Thoracic aorta (tissue), 2 donors: ENCODE measurements around the gene CNGB1. TPM values are rescaled to one million over a fixed set of nuclear protein-coding genes. Genes with fewer than 3 reads are reported as not detected.
"Not testable (repeated sequence)": the region's sequence is repeated elsewhere in the genome, so short reads cannot be mapped to it uniquely, and the experiment has no call there.

Source experiments
- ATAC-seq: fragments of 150-250 bp; one replicate; pipeline ENCODE4 v1.8.0; 2017; ENCODE audit warnings: low read depth; ENCODE audit not compliant: insufficient number of reproducible peaks, low FRiP score
- DNase-seq: peaks from one replicate; pipeline ENCODE4 v3.0.0-alpha.2; 2020; ENCODE audit warnings: low spot score
- H3K27ac ChIP-seq, 2 donors: fragments of 200-600 bp; sonication (generic); 1 replicate in 1 of 2; 2 replicates in 1 of 2; pipeline ENCODE4 v1.5.1; 2016; ENCODE audit warnings: mild to moderate bottlenecking in 2 of 2, moderate library complexity in 2 of 2
- H3K27me3 ChIP-seq: fragments of 200-600 bp; sonication (generic); replicated peaks from 2 replicates; pipeline ENCODE4 v1.6.0; 2016; ENCODE audit warnings: mild to moderate bottlenecking; ENCODE audit not compliant: insufficient read depth
- H3K36me3 ChIP-seq: fragments of 200-600 bp; sonication (generic); one replicate; pipeline ENCODE4 v1.5.1; 2016
- H3K4me1 ChIP-seq, 2 donors: fragments of 200-600 bp; sonication (generic); 1 replicate in 1 of 2; 2 replicates in 1 of 2; pipeline versions ENCODE4 v1.5.1 to v1.6.0; 2016; ENCODE audit warnings: low read depth in 2 of 2, mild to moderate bottlenecking in 1 of 2; ENCODE audit not compliant: control insufficient read depth in 1 of 2
- H3K4me3 ChIP-seq: fragments of 200-600 bp; sonication (generic); 2 replicates; pipeline ENCODE4 v1.5.1; 2016; ENCODE audit warnings: mild to moderate bottlenecking
- H3K9me3 ChIP-seq: fragments of 200-600 bp; sonication (generic); 2 replicates; pipeline ENCODE4 v1.5.1; 2016
- CTCF ChIP-seq: fragments of 200-600 bp; sonication (generic); IDR thresholded peaks from one replicate; pipeline ENCODE4 v1.5.1; 2019; ENCODE audit warnings: antibody characterized with exemption
- total RNA-seq, 2 donors: library from RNA; depleted of rRNA; stranded (reverse); fragments of >200 nt; gene quantifications; one replicate each; pipeline versions ENCODE4 v1.1.0 to v1.2.3, GENCODE V29; 2016

CNGB1 gene
- total RNA-seq, 2 donors from 2014 or later, result not detected

- Histone ChIP-seq H3K27me3 (no peaks in the 10 kb centered on the region), H3K9me3 (no peaks in the 10 kb centered on the region), H3K36me3 (no peaks in the 10 kb centered on the region), H3K4me1 (no peaks in the 10 kb centered on the region), H3K27ac (no peak overlapping the region), H3K4me3 (no peak overlapping the region)
- no peak for TF ChIP-seq CTCF
- DNase-seq (no peak), ATAC-seq (no peak)
These were observed 22.9 kb downstream of the CNGB1 start for GRCh38 chr16:57948027-57948426.

- Histone ChIP-seq H3K4me3 (no peak overlapping the region), H3K9me3 (no peaks in the 10 kb centered on the region), H3K4me1 (no peaks in the 10 kb centered on the region), H3K27me3 (no peaks in the 10 kb centered on the region), H3K36me3 (no peaks in the 10 kb centered on the region), H3K27ac (no peak overlapping the region)
- no peak for ATAC-seq
- no peak for TF ChIP-seq CTCF
- DNase-seq, result no peak
These were observed 23.7 kb downstream of the CNGB1 start for GRCh38 chr16:57947261-57947660.

- H3K27me3 ChIP-seq, result no peaks in the 10 kb centered on the region
- no peaks in the 10 kb centered on the region for H3K9me3 ChIP-seq
- DNase-seq (no peak), ATAC-seq (no peak)
- no peak for TF ChIP-seq CTCF
- H3K27ac ChIP-seq, result no peak overlapping the region
- no peak overlapping the region for H3K4me3 ChIP-seq
- no peaks in the 10 kb centered on the region for H3K4me1 ChIP-seq
- no peaks in the 10 kb centered on the region for H3K36me3 ChIP-seq
These were observed 24.6 kb downstream of the CNGB1 start for GRCh38 chr16:57946181-57946801.

DNA sequence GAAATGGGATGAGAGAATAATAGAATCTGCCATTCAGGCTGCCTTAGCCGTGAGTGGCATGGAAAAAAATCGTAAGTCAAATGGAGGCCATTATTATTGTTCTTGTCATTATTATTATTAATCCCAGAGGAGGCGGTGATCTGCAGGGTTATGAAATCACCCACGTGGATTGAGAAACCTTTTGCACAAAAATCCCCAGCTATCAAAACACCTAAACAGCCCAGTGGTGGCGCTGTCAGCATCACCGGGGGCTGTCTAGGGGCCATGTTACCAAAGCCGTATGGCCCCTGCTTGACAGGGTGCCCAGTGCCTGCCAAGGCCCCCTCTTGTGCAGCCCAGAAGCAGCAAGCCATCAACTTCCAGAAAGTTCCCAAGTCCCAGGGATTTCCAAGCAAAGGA is 25.2 kb downstream of the CNGB1 start:
- DNase-seq (no peak), ATAC-seq (no peak)
- no peak for TF ChIP-seq CTCF

DNA sequence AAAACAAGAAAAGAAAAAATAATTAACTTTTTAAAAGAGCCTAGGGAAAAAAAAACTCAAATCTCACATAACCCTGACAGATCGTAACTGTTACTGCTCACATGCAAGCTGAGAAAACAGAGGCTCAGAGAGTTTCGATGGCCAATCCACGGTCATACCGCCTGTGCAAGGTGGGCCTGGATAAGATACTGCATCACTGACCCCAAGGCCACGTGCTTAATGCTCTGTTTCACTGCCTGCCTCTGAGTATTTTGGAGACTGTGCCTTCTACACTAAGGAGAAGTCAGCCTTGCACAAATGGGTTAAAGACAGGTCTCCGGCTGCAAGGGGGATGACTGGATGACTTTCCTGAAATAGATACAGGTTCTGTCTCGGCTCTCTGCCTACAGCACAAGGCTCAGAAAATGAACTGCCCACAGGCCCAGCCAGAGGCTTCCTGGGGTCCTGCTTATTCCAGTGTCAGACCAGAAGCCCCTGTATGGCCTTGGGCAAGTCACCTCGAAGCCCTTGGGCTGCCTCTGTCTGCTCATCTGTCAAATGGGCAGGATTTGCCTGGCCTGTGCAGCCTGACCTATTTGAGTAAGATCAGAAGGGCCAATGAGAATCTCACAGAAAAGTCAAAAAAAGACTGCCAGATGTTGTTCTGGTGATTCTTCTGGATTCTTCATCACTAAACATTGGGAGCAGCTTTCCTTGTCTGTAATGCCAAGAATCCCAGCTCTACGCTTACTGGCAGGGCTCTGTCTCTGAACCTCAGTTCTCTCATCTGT is 25.8 kb downstream of the CNGB1 start:
- no peak overlapping the region for H3K4me3 ChIP-seq
- no peaks in the 10 kb centered on the region for H3K9me3 ChIP-seq
- no peak for ATAC-seq
- no peak for DNase-seq
- no peak overlapping the region for H3K27ac ChIP-seq
- H3K36me3 ChIP-seq, result no peaks in the 10 kb centered on the region
- H3K4me1 ChIP-seq, result no peaks in the 10 kb centered on the region
- TF ChIP-seq CTCF, result no peak
- H3K27me3 ChIP-seq, result no peaks in the 10 kb centered on the region

More for the DNA sequence above, 25.2 kb downstream of the CNGB1 start:
- no peak overlapping the region for H3K4me3 ChIP-seq
- H3K9me3 ChIP-seq, result no peaks in the 10 kb centered on the region
- H3K27me3 ChIP-seq, result no peaks in the 10 kb centered on the region
- no peak overlapping the region for H3K27ac ChIP-seq
- H3K4me1 ChIP-seq, result no peaks in the 10 kb centered on the region
- no peaks in the 10 kb centered on the region for H3K36me3 ChIP-seq

DNA sequence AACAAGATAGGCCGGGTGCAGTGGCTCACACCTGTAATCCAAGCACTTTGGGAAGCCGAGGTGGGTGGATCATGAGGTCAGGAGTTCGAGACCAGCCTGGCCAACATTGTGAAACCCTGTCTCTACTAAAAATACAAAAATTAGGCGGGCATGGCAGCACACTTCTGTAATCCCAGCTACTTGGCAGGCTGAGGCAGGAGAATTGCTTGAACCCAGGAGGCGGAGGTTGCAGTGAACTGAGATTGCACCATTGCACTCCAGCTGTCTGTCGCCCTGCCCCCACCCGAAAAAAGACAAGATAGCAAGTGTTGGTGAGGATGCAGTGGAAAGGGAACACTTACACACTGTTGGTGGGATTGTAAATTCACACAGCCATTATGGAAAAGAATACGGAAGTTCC is 27.5 kb downstream of the CNGB1 start:
- ATAC-seq, H3K4me3 ChIP-seq, H3K36me3 ChIP-seq, H3K4me1 ChIP-seq, H3K9me3 ChIP-seq, DNase-seq, H3K27me3 ChIP-seq, H3K27ac ChIP-seq: not testable (repeated sequence)

GRCh38 chr16:57941901-57942300 is 29.0 kb downstream of the CNGB1 start:
- H3K27me3 ChIP-seq, H3K9me3 ChIP-seq, H3K36me3 ChIP-seq, H3K27ac ChIP-seq, H3K4me1 ChIP-seq, ATAC-seq, H3K4me3 ChIP-seq, DNase-seq: not testable (repeated sequence)
